ENCODE data around the gene CDC42BPG.

CDC42BPG gene

GRCh38 chr11:64854157-64854533 is 9.7 kb upstream of the CDC42BPG start:
- no peak overlapping the region for H3K4me3 ChIP-seq (ENCODE audit: low read depth, low read length)
- TF ChIP-seq, protein P1, sequence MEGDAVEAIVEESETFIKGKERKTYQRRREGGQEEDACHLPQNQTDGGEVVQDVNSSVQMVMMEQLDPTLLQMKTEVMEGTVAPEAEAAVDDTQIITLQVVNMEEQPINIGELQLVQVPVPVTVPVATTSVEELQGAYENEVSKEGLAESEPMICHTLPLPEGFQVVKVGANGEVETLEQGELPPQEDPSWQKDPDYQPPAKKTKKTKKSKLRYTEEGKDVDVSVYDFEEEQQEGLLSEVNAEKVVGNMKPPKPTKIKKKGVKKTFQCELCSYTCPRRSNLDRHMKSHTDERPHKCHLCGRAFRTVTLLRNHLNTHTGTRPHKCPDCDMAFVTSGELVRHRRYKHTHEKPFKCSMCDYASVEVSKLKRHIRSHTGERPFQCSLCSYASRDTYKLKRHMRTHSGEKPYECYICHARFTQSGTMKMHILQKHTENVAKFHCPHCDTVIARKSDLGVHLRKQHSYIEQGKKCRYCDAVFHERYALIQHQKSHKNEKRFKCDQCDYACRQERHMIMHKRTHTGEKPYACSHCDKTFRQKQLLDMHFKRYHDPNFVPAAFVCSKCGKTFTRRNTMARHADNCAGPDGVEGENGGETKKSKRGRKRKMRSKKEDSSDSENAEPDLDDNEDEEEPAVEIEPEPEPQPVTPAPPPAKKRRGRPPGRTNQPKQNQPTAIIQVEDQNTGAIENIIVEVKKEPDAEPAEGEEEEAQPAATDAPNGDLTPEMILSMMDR (IDR thresholded peaks at IDR 0.05; ENCODE audit: low read depth, low read length): no peak
- DNase-seq (ENCODE audit: low read depth, low spot score): no peak
- in situ Hi-C loops (cut with HindIII; ENCODE audit: low sequenced_read_pairs): no loop called here

- H3K4me3 ChIP-seq (ENCODE audit: low read depth, low read length): no peak overlapping the region
- no peak for DNase-seq (ENCODE audit: low read depth, low spot score)
- TF ChIP-seq, protein P1 (IDR thresholded peaks at IDR 0.05; ENCODE audit: low read depth, low read length): no peak
- in situ Hi-C loops (cut with HindIII; ENCODE audit: low sequenced_read_pairs): no loop called here
Observed at GRCh38 chr11:64853709-64854108, 9.3 kb upstream of the CDC42BPG start.

- TF ChIP-seq, protein P1 (IDR thresholded peaks at IDR 0.05; ENCODE audit: low read depth, low read length): no peak
- in situ Hi-C loops (cut with HindIII; ENCODE audit: low sequenced_read_pairs): no loop called here
- DNase-seq (ENCODE audit: low read depth, low spot score): no peak
- H3K4me3 ChIP-seq (ENCODE audit: low read depth, low read length): no peak overlapping the region
Observed at GRCh38 chr11:64852804-64853509, 8.5 kb upstream of the CDC42BPG start.

DNA sequence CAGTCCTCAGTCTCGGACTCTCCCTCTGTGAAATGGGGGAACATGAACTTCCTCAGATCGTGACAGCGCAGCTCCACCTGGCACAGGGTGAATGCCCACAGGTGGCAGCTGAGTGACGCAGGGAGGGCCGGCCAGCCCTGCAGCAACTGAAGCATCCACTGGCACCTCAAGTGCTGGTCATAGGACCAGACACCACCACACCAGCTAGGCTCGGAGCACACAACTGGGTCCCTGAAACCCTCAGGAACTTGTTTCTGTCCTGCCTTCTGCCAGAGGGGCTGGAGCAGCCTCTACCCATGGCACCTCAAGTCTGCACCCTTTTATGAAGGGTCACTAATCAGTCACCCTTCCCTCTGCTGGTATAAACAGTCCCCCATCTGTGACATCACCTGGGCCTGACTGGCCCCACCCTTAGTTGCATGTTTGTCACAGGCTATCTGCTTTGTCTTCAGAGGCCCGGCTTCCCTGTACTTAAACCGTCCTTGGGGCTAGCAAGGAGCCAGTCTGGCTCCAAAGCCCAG is 7.4 kb upstream of the CDC42BPG start:
- TF ChIP-seq, protein P1 (IDR thresholded peaks at IDR 0.05; ENCODE audit: low read depth, low read length): no peak
- DNase-seq (ENCODE audit: low read depth, low spot score): no peak
- no peak overlapping the region for H3K4me3 ChIP-seq (ENCODE audit: low read depth, low read length)
- in situ Hi-C loops (cut with HindIII; ENCODE audit: low sequenced_read_pairs): no loop called here

- no peak overlapping the region for H3K4me3 ChIP-seq (ENCODE audit: low read depth, low read length)
- in situ Hi-C loops (cut with HindIII; ENCODE audit: low sequenced_read_pairs): no loop called here
- no peak for DNase-seq (ENCODE audit: low read depth, low spot score)
- TF ChIP-seq, protein P1 (IDR thresholded peaks at IDR 0.05; ENCODE audit: low read depth, low read length): no peak
Observed at GRCh38 chr11:64850979-64851567, 6.6 kb upstream of the CDC42BPG start.

DNA sequence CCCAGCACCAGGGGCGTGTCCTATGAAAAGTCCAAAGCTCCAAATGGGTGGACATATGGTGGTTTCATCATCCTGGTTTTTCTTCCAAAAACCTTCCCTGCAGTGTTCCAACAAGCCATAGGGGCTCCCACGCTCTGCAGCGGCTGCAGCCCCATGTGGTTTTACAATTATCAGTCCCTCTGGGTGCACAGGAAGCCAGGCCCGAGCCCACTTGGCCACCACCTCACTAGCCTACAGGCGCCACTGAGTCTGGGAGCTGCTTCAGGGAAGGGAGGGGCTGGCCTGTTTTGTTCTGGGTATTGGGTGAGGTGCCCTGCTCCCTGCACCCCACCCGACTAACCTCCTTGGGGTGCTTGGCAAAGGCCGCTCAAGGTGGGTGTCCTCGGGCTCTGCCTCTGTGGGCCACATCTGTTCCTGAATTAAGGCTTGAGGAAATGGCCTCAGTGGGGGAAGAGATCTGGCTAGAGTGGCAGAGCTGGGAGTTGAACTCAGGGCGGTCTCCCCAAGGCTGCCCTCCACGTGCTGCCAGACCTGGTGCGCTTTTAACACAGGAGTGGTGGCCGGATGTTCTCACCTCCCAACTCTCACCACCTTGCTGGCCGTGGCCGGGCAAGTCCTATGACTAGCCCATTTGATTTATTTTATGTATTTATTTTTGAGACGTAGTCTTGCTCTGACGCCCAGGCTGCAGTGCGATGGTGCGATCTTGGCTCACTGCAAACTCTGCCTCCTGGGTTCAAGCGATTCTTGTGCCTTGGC is 5.3 kb upstream of the CDC42BPG start:
- in situ Hi-C loops (cut with HindIII; ENCODE audit: low sequenced_read_pairs): loop anchor here (10.0 kb wide), 1 partner anchor 45 kb away; no protein-coding TSS in a partner anchor

More for the DNA sequence above, 5.3 kb upstream of the CDC42BPG start:
- no peak overlapping the region for H3K4me3 ChIP-seq (ENCODE audit: low read depth, low read length)
- TF ChIP-seq, protein P1 (IDR thresholded peaks at IDR 0.05; ENCODE audit: low read depth, low read length): peak; percentile 5
- no peak for DNase-seq (ENCODE audit: low read depth, low spot score)
